ENCODE results near the gene LDB2. TPM values are rescaled to one million over a fixed set of nuclear protein-coding genes. Genes with fewer than 3 reads are reported as not detected.

LDB2 gene
- total RNA-seq, 4 donors from 2014 or later = 16.2 to 31.7 (median 22.4) TPM

DNA sequence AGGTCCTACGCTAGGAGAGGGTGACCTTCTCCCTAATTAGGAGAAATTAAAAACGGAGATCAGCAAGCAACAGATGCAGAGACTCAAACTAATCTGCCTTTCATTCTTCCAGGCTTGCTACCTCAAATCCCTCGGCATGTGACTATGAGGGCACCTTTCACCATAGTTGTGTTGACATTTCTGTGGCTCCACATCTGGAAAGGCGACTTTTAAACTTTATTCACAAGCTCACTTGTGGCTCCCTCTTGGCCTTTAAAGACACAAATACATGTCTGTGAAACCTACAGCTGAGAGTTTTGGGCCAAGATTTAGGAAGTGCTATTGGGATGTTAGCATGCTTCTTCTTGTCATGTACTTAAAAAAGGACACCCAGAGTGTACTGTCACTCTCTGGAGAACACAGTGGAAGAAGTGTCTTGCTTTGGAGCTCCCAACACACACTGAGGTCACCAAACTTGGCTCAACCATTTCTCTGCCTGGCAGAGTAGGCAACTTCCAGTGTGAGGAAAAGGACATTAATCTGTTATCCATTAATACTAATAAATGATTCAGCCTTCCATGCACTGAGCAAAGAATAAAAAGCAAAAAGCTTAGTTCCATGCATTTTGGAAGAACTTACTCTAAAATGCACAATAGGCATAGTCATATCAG is 60.1 kb downstream of the LDB2 start:
- TF ChIP-seq POLR2A (IDR thresholded peaks at IDR 0.05; ENCODE audit: low read depth) (no peak), POLR2AphosphoS5 (IDR thresholded peaks at IDR 0.05) (no peak), EP300 (IDR thresholded peaks at IDR 0.05) (no peak)
- TF ChIP-seq, protein P1, sequence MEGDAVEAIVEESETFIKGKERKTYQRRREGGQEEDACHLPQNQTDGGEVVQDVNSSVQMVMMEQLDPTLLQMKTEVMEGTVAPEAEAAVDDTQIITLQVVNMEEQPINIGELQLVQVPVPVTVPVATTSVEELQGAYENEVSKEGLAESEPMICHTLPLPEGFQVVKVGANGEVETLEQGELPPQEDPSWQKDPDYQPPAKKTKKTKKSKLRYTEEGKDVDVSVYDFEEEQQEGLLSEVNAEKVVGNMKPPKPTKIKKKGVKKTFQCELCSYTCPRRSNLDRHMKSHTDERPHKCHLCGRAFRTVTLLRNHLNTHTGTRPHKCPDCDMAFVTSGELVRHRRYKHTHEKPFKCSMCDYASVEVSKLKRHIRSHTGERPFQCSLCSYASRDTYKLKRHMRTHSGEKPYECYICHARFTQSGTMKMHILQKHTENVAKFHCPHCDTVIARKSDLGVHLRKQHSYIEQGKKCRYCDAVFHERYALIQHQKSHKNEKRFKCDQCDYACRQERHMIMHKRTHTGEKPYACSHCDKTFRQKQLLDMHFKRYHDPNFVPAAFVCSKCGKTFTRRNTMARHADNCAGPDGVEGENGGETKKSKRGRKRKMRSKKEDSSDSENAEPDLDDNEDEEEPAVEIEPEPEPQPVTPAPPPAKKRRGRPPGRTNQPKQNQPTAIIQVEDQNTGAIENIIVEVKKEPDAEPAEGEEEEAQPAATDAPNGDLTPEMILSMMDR (IDR thresholded peaks at IDR 0.05) = no peak
- Histone ChIP-seq H3K4me1 (no peaks in the 10 kb centered on the region), H3K4me3 (no peak overlapping the region), H3K27me3 (no peaks in the 10 kb centered on the region), H3K36me3 (no peaks in the 10 kb centered on the region), H3K9me3 (no peaks in the 10 kb centered on the region), H3K27ac (replicated peaks in 1 of 4) (no peak overlapping the region)
- no peak for DNase-seq (ENCODE audit: extremely low spot score)
- 58% methylated on average over 4 of the region's 4 CpGs for WGBS
- intact Hi-C loops (cut with DNase I) = no loop called here

DNA sequence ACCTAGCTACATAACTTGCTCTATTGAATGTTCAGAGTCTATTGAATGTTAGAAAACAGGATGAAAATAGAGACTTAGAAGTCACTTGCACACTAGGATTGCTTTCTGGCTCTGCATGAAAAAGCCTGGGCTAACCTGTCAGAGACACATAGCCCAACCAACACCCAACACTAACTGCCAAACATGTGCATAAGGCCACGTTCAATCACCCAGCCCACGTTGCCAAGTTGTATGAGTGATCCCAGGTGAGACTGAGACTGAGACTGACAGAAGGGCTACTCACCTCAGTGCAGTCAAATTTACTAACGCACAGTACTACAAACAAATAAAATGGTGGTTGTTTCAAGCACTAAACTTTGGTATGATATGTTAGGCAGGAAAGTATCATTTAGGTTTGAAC is 61.0 kb downstream of the LDB2 start:
- Histone ChIP-seq H3K4me1 (no peaks in the 10 kb centered on the region), H3K27ac (replicated peaks in 1 of 4) (no peak overlapping the region), H3K4me3 (no peak overlapping the region), H3K9me3 (no peaks in the 10 kb centered on the region), H3K36me3 (no peaks in the 10 kb centered on the region), H3K27me3 (no peaks in the 10 kb centered on the region)
- TF ChIP-seq POLR2AphosphoS5 (IDR thresholded peaks at IDR 0.05) (no peak), POLR2A (IDR thresholded peaks at IDR 0.05; ENCODE audit: low read depth) (no peak), EP300 (IDR thresholded peaks at IDR 0.05) (no peak)
- TF ChIP-seq, protein P1 (IDR thresholded peaks at IDR 0.05) = no peak
- no peak for DNase-seq (ENCODE audit: extremely low spot score)
- WGBS = 84% methylated on average over 3 of the region's 3 CpGs
- intact Hi-C loops (cut with DNase I) = no loop called here

DNA sequence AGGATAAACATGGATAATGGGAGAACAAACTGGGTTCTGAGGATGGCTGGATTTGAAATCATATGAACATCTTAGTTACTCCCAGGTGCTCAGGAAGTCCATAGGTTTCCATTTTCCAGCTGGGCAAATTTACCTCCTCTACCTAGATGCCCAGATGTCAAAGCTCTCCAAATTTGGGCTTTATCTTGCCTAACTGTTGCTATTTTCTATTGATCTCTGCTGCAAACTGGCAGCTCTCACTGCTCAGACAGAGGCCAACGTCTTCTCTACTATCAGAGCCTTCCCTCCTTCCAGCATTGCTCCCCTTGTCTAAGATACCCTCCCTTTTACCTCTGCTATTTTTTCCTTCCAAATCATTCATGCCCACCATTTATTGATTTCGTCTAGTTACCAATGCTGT is 62.1 kb downstream of the LDB2 start:
- Histone ChIP-seq H3K4me1 (no peaks in the 10 kb centered on the region), H3K9me3 (no peaks in the 10 kb centered on the region), H3K27ac (replicated peaks in 1 of 4) (no peak overlapping the region), H3K36me3 (no peaks in the 10 kb centered on the region), H3K27me3 (no peaks in the 10 kb centered on the region), H3K4me3 (no peak overlapping the region)
- 94% methylated on average over 2 of the region's 2 CpGs for WGBS
- TF ChIP-seq POLR2AphosphoS5 (IDR thresholded peaks at IDR 0.05) (no peak), EP300 (IDR thresholded peaks at IDR 0.05) (no peak)
- TF ChIP-seq, protein P1 (IDR thresholded peaks at IDR 0.05) = no peak
- no peak for DNase-seq (ENCODE audit: extremely low spot score)
- intact Hi-C loops (cut with DNase I) = no loop called here

DNA sequence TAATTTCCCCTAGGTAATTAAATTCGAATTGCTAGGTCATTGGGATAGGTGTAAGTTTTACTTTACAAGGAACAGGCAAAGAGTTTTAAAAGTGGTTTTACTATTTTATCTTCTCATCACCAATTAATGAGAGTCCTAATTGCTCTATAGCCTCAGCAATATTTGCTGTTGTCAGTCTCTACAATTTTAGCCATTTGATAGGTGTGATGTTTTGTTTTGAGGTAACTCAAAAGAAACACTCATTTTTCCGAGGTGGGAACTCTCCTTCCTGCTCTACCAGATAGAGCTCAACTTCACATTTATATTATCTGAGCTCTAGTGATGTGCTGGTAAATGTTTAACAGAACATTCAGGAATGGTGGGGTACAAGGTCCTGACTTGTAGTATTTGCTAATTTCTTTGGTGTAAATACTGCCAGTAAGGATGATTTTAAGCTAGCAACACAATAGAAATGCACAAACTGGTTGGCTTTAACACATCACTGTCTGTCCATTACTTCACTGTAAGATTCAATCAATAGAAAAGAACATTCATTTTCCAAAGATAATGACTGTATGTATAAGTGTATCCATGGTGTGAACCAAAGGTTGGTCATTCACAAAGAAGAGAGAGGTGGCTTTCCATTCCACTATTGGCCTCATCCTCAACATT is 62.7 kb downstream of the LDB2 start:
- Histone ChIP-seq H3K27ac (replicated peaks in 1 of 4) (no peak overlapping the region), H3K9me3 (no peaks in the 10 kb centered on the region), H3K4me1 (no peaks in the 10 kb centered on the region), H3K36me3 (no peaks in the 10 kb centered on the region), H3K4me3 (no peak overlapping the region), H3K27me3 (no peaks in the 10 kb centered on the region)
- no peak for DNase-seq (ENCODE audit: extremely low spot score)
- intact Hi-C loops (cut with DNase I) = no loop called here
- TF ChIP-seq POLR2AphosphoS5 (IDR thresholded peaks at IDR 0.05) (no peak), EP300 (IDR thresholded peaks at IDR 0.05) (no peak), POLR2A (IDR thresholded peaks at IDR 0.05; ENCODE audit: low read depth) (no peak)
- TF ChIP-seq, protein P1 (IDR thresholded peaks at IDR 0.05) = no peak
- WGBS = 94% methylated on average over 2 of the region's 2 CpGs
